Measurements from ENCODE around the gene NHS. TPM values are rescaled to one million over a fixed set of nuclear protein-coding genes. Genes with fewer than 3 reads are reported as not detected.

NHS gene
- total and polyA plus RNA-seq, 11 donors: 0.22 to 3.4 (median 1.1) TPM

DNA sequence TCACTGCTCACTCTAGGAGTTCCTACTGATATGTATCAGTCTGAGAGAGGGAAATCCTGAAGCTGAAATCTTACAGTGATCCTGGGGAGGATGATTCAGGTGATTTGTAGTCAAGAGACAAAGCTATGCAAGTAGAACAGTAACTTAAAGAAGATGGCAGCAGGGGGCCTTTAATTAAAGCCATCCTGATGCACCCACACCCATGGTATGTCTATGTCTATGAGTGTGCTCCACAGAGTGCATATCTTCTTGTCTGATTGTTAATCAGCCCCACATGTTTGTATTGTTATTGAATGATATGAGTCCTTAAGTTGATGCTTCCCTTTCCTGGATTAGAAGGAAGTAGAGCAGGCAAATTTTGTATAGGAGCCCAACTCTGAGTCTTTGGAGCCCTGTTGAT is 78.8 kb downstream of the NHS start:
- H3K4me3 ChIP-seq: no peak overlapping the region
- no peaks in the 10 kb centered on the region for H3K9me3 ChIP-seq
- ATAC-seq (no peak), DNase-seq (no peak)
- no peaks in the 10 kb centered on the region for H3K4me1 ChIP-seq
- no peak overlapping the region for H3K27ac ChIP-seq
- intact Hi-C loops (cut with DNase I): no loop called here
- no peak for TF ChIP-seq POLR2A (IDR thresholded peaks at IDR 0.05)
- TF ChIP-seq, protein P1, sequence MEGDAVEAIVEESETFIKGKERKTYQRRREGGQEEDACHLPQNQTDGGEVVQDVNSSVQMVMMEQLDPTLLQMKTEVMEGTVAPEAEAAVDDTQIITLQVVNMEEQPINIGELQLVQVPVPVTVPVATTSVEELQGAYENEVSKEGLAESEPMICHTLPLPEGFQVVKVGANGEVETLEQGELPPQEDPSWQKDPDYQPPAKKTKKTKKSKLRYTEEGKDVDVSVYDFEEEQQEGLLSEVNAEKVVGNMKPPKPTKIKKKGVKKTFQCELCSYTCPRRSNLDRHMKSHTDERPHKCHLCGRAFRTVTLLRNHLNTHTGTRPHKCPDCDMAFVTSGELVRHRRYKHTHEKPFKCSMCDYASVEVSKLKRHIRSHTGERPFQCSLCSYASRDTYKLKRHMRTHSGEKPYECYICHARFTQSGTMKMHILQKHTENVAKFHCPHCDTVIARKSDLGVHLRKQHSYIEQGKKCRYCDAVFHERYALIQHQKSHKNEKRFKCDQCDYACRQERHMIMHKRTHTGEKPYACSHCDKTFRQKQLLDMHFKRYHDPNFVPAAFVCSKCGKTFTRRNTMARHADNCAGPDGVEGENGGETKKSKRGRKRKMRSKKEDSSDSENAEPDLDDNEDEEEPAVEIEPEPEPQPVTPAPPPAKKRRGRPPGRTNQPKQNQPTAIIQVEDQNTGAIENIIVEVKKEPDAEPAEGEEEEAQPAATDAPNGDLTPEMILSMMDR (IDR thresholded peaks at IDR 0.05): no peak
- peaks cover 0 to 13% (median 0%) of the 10 kb centered on the region in 9 donors for H3K27me3 ChIP-seq
- H3K36me3 ChIP-seq: no peaks in the 10 kb centered on the region

GRCh38 chrX:17456526-17456925 is 81.5 kb downstream of the NHS start:
- ATAC-seq (no peak), DNase-seq (no peak)
- TF ChIP-seq, protein P1 (IDR thresholded peaks at IDR 0.05): no peak
- Histone ChIP-seq H3K27me3 (peaks cover 0 to 8% (median 0%) of the 10 kb centered on the region in 9 donors), H3K4me3 (no peak overlapping the region), H3K9me3 (no peaks in the 10 kb centered on the region), H3K36me3 (no peaks in the 10 kb centered on the region), H3K4me1 (no peaks in the 10 kb centered on the region), H3K27ac (no peak overlapping the region)
- whole genome bisulfite sequencing, 4 donors: 62 to 88% (median 76%) methylated on average over 6 of the region's 6 CpGs
- intact Hi-C loops (cut with DNase I): no loop called here

DNA sequence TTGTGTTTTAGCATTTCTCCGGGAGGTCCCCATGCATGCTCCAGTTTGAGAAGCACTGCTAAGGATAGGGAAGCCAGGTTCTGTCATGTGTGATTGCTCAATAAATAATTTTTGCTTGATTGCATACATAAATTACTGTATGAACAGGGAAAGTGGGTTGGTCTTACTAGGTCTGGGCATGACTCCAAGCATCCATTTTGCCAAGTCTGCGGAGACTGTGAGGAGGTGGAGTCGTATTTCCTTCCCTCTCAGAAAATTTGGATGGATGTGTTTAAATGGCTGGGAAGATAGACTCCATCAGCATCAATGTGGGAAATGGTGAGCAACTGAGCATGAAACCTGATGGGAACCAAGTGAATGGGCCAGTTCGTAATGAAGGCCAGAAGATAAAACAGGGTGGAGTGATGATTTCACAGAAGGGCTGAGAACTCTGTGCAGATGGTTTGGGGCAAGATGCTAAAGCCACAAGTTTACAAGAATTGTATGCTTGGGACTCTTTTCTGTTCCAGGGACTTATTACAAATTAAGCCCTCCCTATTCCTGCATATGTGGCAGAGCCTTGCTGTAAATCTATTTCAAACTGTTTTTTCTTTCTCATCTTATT is 84.1 kb downstream of the NHS start:
- Histone ChIP-seq H3K27ac (peak overlapping the region in 1 of 12 donors; percentile 5), H3K4me1 (no peaks in the 10 kb centered on the region), H3K27me3 (peaks cover 0 to 14% (median 0%) of the 10 kb centered on the region in 9 donors), H3K9me3 (no peaks in the 10 kb centered on the region), H3K36me3 (no peaks in the 10 kb centered on the region), H3K4me3 (no peak overlapping the region)
- 51 to 61% (median 59%) methylated on average over 4 of the region's 4 CpGs for WGBS, 4 donors
- ATAC-seq (peak in 3 of 4 donors; percentile 26 to 31 (median 29)), DNase-seq (peak in 2 of 5 donors; percentile 15 to 17)
- intact Hi-C loops (cut with DNase I): no loop called here
- TF ChIP-seq, protein P1 (IDR thresholded peaks at IDR 0.05): no peak
- no peak for TF ChIP-seq POLR2A (IDR thresholded peaks at IDR 0.05)

- Histone ChIP-seq H3K27me3 (peaks cover 0 to 14% (median 0%) of the 10 kb centered on the region in 9 donors), H3K36me3 (no peaks in the 10 kb centered on the region), H3K9me3 (no peaks in the 10 kb centered on the region), H3K27ac (peak overlapping the region in 1 of 12 donors; percentile 5), H3K4me1 (no peaks in the 10 kb centered on the region), H3K4me3 (no peak overlapping the region)
- no peak for DNase-seq
- 35 to 59% (median 42%) methylated on average over 1 of the region's 1 CpG for WGBS, 4 donors
- no peak for TF ChIP-seq POLR2A (IDR thresholded peaks at IDR 0.05)
- TF ChIP-seq, protein P1 (IDR thresholded peaks at IDR 0.05): no peak
- intact Hi-C loops (cut with DNase I): no loop called here
- ATAC-seq: no peak
Observed at GRCh38 chrX:17459661-17460060, 84.7 kb downstream of the NHS start.
